ENCODE measurements around the gene MPZL2. TPM values are rescaled to one million over a fixed set of nuclear protein-coding genes. Genes with fewer than 3 reads are reported as not detected.

MPZL2 gene
- total RNA-seq, 4 donors from 2014 or later: 14.3 to 28.0 (median 17.7) TPM

DNA sequence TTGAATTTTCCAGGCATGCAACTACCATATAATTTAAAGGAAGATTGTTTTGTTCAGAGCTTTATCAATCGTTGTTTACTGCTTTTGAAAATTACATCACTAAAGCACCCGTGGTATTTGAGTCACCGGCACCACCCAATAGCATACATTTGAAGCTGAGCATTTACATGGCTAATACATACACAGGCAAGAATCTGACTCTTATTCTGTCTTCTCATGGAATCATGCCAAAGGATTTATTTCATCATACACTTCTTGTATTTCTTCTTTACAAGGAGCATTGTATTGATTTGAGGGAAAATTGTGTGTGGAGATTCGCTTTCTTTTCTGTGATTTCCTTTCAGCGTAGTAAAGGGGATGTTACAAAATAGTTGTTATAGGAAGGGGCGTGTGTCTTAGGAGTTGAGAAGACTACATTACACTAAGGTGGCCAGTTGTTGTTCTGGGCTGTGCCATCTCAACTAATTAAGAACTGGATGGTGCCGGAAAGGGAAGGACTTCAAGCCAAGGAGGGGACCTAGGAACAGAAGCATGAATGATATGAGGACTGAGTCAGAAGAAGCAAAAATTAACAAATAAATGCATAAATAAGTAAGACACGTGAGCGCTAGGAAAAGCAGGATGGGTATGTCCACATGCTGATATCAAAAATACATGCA is 27.5 kb upstream of the MPZL2 start:
- TF ChIP-seq, protein P1, sequence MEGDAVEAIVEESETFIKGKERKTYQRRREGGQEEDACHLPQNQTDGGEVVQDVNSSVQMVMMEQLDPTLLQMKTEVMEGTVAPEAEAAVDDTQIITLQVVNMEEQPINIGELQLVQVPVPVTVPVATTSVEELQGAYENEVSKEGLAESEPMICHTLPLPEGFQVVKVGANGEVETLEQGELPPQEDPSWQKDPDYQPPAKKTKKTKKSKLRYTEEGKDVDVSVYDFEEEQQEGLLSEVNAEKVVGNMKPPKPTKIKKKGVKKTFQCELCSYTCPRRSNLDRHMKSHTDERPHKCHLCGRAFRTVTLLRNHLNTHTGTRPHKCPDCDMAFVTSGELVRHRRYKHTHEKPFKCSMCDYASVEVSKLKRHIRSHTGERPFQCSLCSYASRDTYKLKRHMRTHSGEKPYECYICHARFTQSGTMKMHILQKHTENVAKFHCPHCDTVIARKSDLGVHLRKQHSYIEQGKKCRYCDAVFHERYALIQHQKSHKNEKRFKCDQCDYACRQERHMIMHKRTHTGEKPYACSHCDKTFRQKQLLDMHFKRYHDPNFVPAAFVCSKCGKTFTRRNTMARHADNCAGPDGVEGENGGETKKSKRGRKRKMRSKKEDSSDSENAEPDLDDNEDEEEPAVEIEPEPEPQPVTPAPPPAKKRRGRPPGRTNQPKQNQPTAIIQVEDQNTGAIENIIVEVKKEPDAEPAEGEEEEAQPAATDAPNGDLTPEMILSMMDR (IDR thresholded peaks at IDR 0.05; ENCODE audit: low read depth): no peak

DNA sequence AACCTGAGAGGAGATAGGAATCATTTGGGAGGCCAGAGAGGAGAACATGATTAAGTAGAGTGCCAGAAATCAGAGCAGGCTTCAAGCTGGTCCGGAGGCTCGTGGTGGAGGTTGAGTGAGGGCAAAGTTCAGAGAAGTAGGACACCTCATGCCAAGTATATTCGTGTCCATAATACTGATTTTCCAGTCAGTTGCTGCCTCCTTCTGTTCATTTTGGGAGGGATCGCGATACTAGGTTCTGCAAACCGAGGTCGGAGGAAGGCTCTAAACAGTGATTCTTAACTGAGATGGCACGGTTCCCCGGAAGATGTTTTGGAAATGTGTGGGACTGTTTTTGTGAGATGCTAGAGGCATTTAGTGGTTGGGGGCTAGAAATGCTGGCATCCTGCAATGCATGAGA is 26.8 kb upstream of the MPZL2 start:
- TF ChIP-seq, protein P1 (IDR thresholded peaks at IDR 0.05; ENCODE audit: low read depth): no peak

DNA sequence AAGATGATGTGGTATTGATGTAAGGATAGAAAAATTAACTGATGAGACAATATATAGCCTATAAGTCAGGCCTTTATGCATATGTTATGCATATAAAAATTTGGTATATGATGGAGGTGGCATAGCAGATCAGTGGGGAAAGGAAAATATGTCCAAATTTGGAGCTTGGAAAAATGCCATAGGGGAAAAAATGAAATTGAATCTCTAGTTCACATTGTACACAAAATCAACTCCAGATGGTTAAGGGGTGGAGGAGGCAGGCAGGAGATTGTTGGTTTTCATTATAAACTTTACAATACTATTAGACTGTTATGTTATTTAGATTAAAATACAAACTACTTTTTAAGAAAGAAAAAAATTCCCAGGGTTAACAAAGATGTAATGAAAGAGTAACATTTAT is 25.3 kb upstream of the MPZL2 start:
- TF ChIP-seq, protein P1 (IDR thresholded peaks at IDR 0.05; ENCODE audit: low read depth): no peak

DNA sequence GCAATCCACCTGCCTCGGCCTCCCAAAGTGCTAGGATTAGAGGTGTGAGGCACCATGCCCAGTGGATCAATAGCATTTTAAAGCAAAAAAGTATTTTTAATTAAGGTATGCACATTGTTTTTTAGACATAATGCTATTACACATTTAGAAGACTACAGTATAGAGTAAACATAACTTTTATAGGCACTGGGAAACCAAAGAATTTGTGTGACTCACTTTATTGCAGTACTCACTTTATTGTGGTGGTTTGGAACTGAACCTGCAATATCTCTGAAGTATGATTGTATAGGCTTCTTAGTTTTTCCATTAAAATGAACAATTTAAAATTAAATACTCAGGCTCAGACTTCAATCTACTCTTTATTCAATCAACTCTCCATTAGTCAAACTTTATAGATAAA is 22.9 kb upstream of the MPZL2 start:
- TF ChIP-seq, protein P1 (IDR thresholded peaks at IDR 0.05; ENCODE audit: low read depth): no peak

DNA sequence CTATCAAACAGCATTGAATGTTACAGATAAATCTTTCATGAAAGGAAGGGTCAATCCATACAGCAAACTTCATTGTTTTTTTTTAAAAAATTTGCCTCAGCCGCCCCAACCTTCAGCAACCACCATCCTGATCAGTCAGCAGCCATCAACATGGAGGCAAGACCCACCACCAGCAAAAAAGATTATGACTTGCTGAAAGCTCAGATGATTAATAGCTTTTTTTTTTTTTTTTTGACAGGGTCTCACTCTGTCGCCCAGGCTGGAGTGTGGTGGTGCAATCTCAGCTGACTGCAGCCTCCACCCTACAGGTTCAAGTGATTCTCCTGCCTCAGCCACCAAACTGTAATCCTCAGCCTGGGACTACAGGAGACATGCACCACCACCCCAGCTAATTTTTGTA is 22.4 kb upstream of the MPZL2 start:
- TF ChIP-seq, protein P1 (IDR thresholded peaks at IDR 0.05; ENCODE audit: low read depth): no peak

DNA sequence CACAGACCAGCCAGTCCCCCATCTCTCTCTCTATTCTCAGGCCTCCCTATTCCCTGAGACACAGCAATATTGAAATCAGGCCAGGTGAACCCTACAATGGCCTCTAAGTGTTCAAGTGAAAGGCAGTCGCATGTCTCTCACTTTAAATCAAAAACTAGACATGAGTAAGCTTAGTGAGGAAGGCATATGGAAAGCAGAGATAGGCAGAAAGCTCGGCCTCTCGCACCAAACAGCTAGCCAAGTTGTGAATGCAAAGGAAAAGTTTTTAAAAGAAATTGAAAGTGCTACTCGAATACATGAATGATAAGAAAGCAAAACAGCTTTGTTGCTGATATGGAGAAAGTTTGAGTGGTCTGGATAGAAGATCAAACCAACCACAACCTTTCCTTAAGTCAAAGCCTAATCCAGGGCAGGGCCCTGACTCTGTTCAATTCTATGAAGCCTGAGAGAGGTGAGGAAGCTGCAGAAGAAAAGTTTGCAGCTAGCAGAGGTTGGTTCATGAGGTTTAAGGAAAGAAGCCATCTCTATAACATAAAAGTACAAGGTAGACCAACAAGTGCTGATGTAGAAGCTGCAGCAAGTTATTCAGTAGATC is 19.8 kb upstream of the MPZL2 start:
- TF ChIP-seq, protein P1 (IDR thresholded peaks at IDR 0.05; ENCODE audit: low read depth): no peak

DNA sequence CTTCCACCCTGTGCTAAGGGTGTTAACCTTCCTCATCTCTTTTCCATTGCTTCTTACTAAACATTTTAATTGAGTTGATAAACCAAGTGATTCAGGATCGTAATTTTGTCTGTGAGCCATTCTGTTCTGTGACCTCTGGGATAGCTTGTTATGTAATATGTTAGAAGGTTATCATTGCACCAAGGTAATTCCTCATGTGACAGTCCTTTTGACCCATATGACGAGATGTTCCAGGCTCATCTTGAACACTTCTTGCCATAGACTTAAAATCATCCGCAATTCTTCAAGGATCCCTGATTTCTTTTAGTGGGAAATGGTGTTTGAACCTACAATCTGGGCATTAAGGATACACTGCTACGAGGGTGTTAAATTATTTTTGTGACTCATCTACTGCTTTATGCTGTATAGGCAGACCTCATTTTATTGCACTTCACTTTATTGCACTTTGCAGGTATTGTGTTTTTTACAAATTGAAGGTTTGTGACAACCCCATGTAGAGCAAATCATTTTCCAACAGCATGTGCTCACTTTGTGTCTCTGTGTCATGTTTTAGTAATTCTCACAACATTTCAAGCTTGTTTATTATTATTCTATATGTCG is 19.0 kb upstream of the MPZL2 start:
- TF ChIP-seq, protein P1 (IDR thresholded peaks at IDR 0.05; ENCODE audit: low read depth): no peak
